Upper lobe of left lung (tissue), 6 donors: ENCODE data around the gene MALRD1. TPM values are rescaled to one million over a fixed set of nuclear protein-coding genes. Genes with fewer than 3 reads are reported as not detected.

Experiments
- ATAC-seq, 2 donors: fragments of 200-7000 bp; cut with Tn5 transposase; one replicate each; pipeline ENCODE4 v1.9.1; 2022; ENCODE audit warnings: mild to moderate bottlenecking in 2 of 2, moderate library complexity in 2 of 2; ENCODE audit not compliant: low FRiP score in 2 of 2
- DNase-seq, 2 donors: peaks; one replicate each; pipeline ENCODE4 v3.0.0-alpha.2; 2019 to 2020
- H3K27ac ChIP-seq, 4 donors: fragments of 200-600 bp; sonication (generic); one replicate each; pipeline ENCODE4 v1.5.1; 2016 to 2019
- H3K27me3 ChIP-seq, 4 donors: fragments of 200-600 bp; sonication (generic); one replicate each; pipeline ENCODE4 v1.5.1; 2017 to 2019
- H3K36me3 ChIP-seq, 4 donors: fragments of 200-600 bp; sonication (generic); one replicate each; pipeline ENCODE4 v1.5.1; 2016 to 2019
- H3K4me1 ChIP-seq, 4 donors: fragments of 200-600 bp; sonication (generic); one replicate each; pipeline ENCODE4 v1.5.1; 2018 to 2019
- H3K4me3 ChIP-seq, 4 donors: fragments of 200-600 bp; sonication (generic); one replicate each; pipeline ENCODE4 v1.5.1; 2017 to 2019; ENCODE audit warnings: mild to moderate bottlenecking in 2 of 4, moderate library complexity in 1 of 4
- H3K9me3 ChIP-seq, 4 donors: fragments of 200-600 bp; sonication (generic); one replicate each; pipeline ENCODE4 v1.5.1; 2018 to 2019
- EP300 ChIP-seq, 4 donors: sonication (generic); formaldehyde crosslinking; IDR thresholded peaks; one replicate each; pipeline ENCODE4 v1.5.1; 2017; ENCODE audit warnings: antibody characterized with exemption in 4 of 4, control low read depth in 2 of 4
- POLR2A ChIP-seq, 4 donors: fragments of 450-650 bp; IDR thresholded peaks; one replicate each; pipeline ENCODE4 v1.5.1; 2016 to 2017; ENCODE audit warnings: antibody characterized with exemption in 4 of 4, mild to moderate bottlenecking in 2 of 4
- POLR2AphosphoS5 ChIP-seq, 2 donors: sonication (generic); formaldehyde crosslinking; IDR thresholded peaks; one replicate each; pipeline ENCODE4 v1.5.1; 2017; ENCODE audit warnings: antibody characterized with exemption in 2 of 2
- WGBS, 2 donors: methylation state at CpG; one replicate each; pipeline ENCODE4 v1.1.5; 2017 to 2018; 5-methylcytosine and 5-hydroxymethylcytosine counted together
- total RNA-seq, 6 donors: library from RNA; depleted of rRNA in 4 of 6; stranded (reverse); fragments of >200 nt in 4 of 6; gene quantifications; one replicate each; pipeline versions ENCODE4 v1.1.0 to v1.2.1, GENCODE V29; 2016 to 2021
- TF ChIP-seq, protein P1 (sequence below), 6 experiments: fragments of 450-650 bp in 4 of 6; fragments of 200-600 bp in 2 of 6; sonication (generic) in 2 of 6; IDR thresholded peaks; one replicate each; pipeline ENCODE4 v1.5.1; 2016 to 2019; ENCODE audit warnings: antibody characterized with exemption in 6 of 6
- donor health status: DM: no; HTN: no; CAD: no; lungs with moderate emphysema.
- donor health status: DM: no; HTN: yes; CAD: no; lungs with severe emphysema.

The MALRD1 gene
- total RNA-seq, 6 donors from 2014 or later: 2.7 to 21.0 (median 7.5) TPM

DNA sequence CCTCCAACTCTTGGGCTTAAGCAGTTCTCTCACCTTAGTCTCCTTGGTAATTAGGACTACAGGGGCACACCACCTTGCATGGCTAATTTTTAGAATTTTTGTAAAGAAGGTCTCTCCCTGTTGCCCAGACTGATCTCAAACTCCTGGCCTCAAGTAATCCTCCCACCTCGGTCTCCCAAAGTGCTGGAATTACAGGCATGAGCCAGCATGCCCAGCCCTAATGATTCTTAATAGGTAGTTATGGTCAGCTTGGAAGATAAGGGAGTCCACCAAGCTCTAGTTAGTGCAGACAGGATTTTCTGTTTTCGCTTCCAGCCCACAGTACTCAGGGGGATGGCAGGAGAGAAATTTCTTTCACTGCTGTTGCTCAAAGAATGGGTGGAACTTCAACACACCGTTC lies 639.7 kb downstream of the MALRD1 start:
- H3K9me3 ChIP-seq: peaks cover 0 to 7% (median 0%) of the 10 kb centered on the region in 4 donors
- no peaks in the 10 kb centered on the region for H3K36me3 ChIP-seq
- 83 to 89% methylated on average over 3 of the region's 3 CpGs for WGBS, 2 donors
- no peaks in the 10 kb centered on the region for H3K4me1 ChIP-seq
- ATAC-seq (no peak), DNase-seq (no peak)
- no peak for TF ChIP-seq EP300 (IDR thresholded peaks at IDR 0.05)
- H3K27me3 ChIP-seq: no peaks in the 10 kb centered on the region
- H3K27ac ChIP-seq: no peak overlapping the region
- no peak overlapping the region for H3K4me3 ChIP-seq

DNA sequence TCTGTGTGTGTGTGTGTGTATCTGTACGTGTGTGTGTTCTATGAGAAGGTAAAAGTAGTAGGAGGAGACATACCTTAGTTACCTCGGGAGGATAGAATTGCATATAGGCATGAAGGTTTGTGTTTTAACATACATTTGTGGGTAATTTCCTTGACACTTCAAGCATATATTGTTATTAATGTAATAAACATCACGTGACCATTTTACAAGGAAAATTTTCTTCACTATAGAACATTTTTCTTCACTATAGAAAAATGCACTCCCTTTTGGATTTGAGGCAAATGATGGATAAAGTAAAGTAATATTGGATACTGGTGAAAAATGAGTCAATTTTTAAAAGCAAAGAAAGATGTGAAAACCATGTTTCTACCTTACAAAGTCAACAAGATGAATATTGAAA lies 640.6 kb downstream of the MALRD1 start:
- no peak for ATAC-seq

DNA sequence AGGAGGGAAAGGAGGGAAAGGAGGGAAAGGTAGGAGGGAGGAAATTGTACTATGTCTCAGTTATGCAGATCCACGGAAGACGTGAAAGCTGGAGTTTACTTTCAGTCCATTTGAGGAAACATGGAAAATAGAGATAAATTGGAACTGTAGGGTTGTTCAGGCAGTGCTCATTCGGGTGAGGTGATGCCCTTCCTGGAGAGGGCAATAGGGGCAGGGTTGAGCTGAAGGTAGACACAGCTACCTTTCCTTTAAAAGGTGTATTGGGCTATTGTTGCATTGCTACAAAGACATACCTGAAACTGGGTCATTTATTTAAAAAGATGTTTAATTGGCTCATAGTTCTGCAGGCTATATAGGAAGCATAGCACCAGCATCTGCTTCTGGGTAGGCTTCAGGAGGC lies 650.7 kb downstream of the MALRD1 start:
- no peaks in the 10 kb centered on the region for H3K36me3 ChIP-seq
- no peak overlapping the region for H3K4me3 ChIP-seq
- no peak overlapping the region for H3K27ac ChIP-seq
- TF ChIP-seq POLR2A (IDR thresholded peaks at IDR 0.05): no peak
- no peak for TF ChIP-seq POLR2AphosphoS5 (IDR thresholded peaks at IDR 0.05)
- TF ChIP-seq, protein P1, sequence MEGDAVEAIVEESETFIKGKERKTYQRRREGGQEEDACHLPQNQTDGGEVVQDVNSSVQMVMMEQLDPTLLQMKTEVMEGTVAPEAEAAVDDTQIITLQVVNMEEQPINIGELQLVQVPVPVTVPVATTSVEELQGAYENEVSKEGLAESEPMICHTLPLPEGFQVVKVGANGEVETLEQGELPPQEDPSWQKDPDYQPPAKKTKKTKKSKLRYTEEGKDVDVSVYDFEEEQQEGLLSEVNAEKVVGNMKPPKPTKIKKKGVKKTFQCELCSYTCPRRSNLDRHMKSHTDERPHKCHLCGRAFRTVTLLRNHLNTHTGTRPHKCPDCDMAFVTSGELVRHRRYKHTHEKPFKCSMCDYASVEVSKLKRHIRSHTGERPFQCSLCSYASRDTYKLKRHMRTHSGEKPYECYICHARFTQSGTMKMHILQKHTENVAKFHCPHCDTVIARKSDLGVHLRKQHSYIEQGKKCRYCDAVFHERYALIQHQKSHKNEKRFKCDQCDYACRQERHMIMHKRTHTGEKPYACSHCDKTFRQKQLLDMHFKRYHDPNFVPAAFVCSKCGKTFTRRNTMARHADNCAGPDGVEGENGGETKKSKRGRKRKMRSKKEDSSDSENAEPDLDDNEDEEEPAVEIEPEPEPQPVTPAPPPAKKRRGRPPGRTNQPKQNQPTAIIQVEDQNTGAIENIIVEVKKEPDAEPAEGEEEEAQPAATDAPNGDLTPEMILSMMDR (IDR thresholded peaks at IDR 0.05): no peak
- TF ChIP-seq EP300 (IDR thresholded peaks at IDR 0.05): no peak
- DNase-seq (no peak), ATAC-seq (no peak)
- H3K4me1 ChIP-seq: no peaks in the 10 kb centered on the region
- H3K27me3 ChIP-seq: no peaks in the 10 kb centered on the region
- H3K9me3 ChIP-seq: no peaks in the 10 kb centered on the region
- WGBS, 2 donors: 73 to 81% methylated on average over 3 of the region's 3 CpGs

More for the DNA sequence above, 640.6 kb downstream of the MALRD1 start:
- H3K27ac ChIP-seq: no peak overlapping the region
- DNase-seq: no peak
- no peaks in the 10 kb centered on the region for H3K36me3 ChIP-seq
- H3K4me1 ChIP-seq: no peaks in the 10 kb centered on the region
- peaks cover 0 to 7% (median 0%) of the 10 kb centered on the region in 4 donors for H3K9me3 ChIP-seq
- no peak for TF ChIP-seq EP300 (IDR thresholded peaks at IDR 0.05)
- TF ChIP-seq POLR2A (IDR thresholded peaks at IDR 0.05): no peak
- TF ChIP-seq POLR2AphosphoS5 (IDR thresholded peaks at IDR 0.05): no peak
- TF ChIP-seq, protein P1 (IDR thresholded peaks at IDR 0.05): no peak
- no peak overlapping the region for H3K4me3 ChIP-seq
- WGBS, 2 donors: 70 to 72% methylated on average over 3 of the region's 3 CpGs
- no peaks in the 10 kb centered on the region for H3K27me3 ChIP-seq

DNA sequence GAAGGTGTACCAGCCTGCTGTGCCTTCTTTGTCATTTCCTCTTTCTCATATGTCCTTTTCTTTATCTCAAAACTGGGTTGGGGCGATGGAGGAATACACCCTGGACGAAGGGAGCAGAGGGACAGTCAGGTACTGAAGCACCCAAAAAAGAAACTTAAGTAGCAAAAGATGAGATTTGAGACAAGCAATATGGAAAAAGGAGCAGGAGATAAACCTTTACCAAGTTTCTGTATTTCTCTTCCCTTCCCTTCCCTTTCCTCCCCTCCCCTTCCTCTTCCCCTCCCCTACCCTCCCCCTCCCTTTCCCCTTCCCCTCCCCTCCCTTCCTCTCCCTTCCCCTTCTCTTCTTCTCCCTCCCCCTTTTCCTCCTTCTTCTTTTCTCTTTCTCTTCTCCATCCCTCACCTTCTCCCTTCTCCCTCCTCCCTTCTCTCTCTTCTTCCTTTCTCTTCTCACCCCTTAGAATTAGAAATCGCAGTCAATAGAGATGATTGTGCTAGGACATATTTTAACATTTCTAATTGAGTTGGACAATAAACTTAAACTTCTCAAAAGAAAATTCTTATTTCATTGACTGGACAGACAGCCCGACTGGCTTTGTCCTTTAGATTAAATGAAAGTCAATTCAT lies 652.9 kb downstream of the MALRD1 start:
- no peak for TF ChIP-seq POLR2AphosphoS5 (IDR thresholded peaks at IDR 0.05)
- TF ChIP-seq POLR2A (IDR thresholded peaks at IDR 0.05): no peak
- TF ChIP-seq EP300 (IDR thresholded peaks at IDR 0.05): no peak
- TF ChIP-seq, protein P1 (IDR thresholded peaks at IDR 0.05): no peak
- H3K36me3 ChIP-seq: no peaks in the 10 kb centered on the region
- no peaks in the 10 kb centered on the region for H3K9me3 ChIP-seq
- DNase-seq (no peak), ATAC-seq (no peak)
- H3K27ac ChIP-seq: no peak overlapping the region
- no peak overlapping the region for H3K4me3 ChIP-seq
- no peaks in the 10 kb centered on the region for H3K27me3 ChIP-seq
- H3K4me1 ChIP-seq: no peaks in the 10 kb centered on the region
- 87 to 93% methylated on average over 4 of the region's 4 CpGs for WGBS, 2 donors

DNA sequence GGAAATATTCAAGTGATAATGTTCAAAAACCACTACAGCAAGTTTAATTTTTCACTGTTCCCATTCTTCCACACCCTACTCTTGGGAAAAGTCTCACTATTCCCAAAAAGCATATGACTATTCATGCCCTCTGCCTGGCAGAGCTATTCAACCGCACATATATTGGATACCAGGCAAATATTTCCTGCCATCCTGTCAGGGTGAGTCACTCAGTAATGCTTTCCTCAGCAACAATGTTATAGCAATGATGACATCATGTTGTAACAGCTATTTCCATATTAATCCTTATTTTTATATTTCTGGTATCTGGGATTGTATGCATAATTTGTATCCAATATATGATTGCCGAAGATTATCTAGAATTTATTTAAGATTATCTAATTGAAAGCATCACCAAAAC lies 653.6 kb downstream of the MALRD1 start:
- WGBS, 2 donors: 82 to 93% methylated on average over 2 of the region's 2 CpGs
- no peak overlapping the region for H3K27ac ChIP-seq
- no peak for ATAC-seq
- H3K27me3 ChIP-seq: no peaks in the 10 kb centered on the region
- no peak for TF ChIP-seq POLR2AphosphoS5 (IDR thresholded peaks at IDR 0.05)
- TF ChIP-seq, protein P1 (IDR thresholded peaks at IDR 0.05): no peak
- no peak for TF ChIP-seq EP300 (IDR thresholded peaks at IDR 0.05)
- no peak for TF ChIP-seq POLR2A (IDR thresholded peaks at IDR 0.05)
- H3K4me1 ChIP-seq: no peaks in the 10 kb centered on the region
- no peak for DNase-seq
- H3K36me3 ChIP-seq: no peaks in the 10 kb centered on the region
- H3K4me3 ChIP-seq: no peak overlapping the region
- no peaks in the 10 kb centered on the region for H3K9me3 ChIP-seq
